NCI-H2196 (cell line): ENCODE data around the gene ZBED6.
A peak's percentile ranks its signal among the peaks of the same experiment; 100 is the strongest.
"Not testable (repeated sequence)": the region's sequence is repeated elsewhere in the genome, so short reads cannot be mapped to it uniquely, and the experiment has no call there.

Source experiments
- DNase-seq: peaks from one replicate; lab custom pipeline; 2025; ENCODE audit not compliant: unreplicated experiment; lab: John Stamatoyannopoulos, UW

ZBED6 gene

GRCh38 chr1:203778146-203778545, 17.3 kb upstream of the ZBED6 start:
- no peak for DNase-seq

- DNase-seq: no peak
Measured at GRCh38 chr1:203778789-203779188, 16.6 kb upstream of the ZBED6 start.

- no peak for DNase-seq
Measured at GRCh38 chr1:203781962-203782361, 13.5 kb upstream of the ZBED6 start.

- DNase-seq: no peak
Measured at GRCh38 chr1:203789966-203790365, 5.5 kb upstream of the ZBED6 start.

GRCh38 chr1:203791498-203791897, 3.9 kb upstream of the ZBED6 start:
- no peak for DNase-seq

- DNase-seq: no peak
Measured at GRCh38 chr1:203792486-203792885, 2.9 kb upstream of the ZBED6 start.

GRCh38 chr1:203793561-203793960, 1.9 kb upstream of the ZBED6 start:
- not testable (repeated sequence) for DNase-seq

GRCh38 chr1:203794764-203795440, 521 bp upstream of the ZBED6 start:
- DNase-seq: no peak

- peak; percentile 47 for DNase-seq
Measured at GRCh38 chr1:203796236-203796605, 798 bp downstream of the ZBED6 start.

GRCh38 chr1:203797216-203797615, 1.8 kb downstream of the ZBED6 start:
- DNase-seq: no peak

GRCh38 chr1:203797948-203798655, 2.7 kb downstream of the ZBED6 start:
- peak; percentile 50 for DNase-seq

- no peak for DNase-seq
Measured at GRCh38 chr1:203799157-203799556, 3.7 kb downstream of the ZBED6 start.

GRCh38 chr1:203799971-203800370, 4.5 kb downstream of the ZBED6 start:
- DNase-seq: no peak

- no peak for DNase-seq
Measured at GRCh38 chr1:203805689-203806088, 10.3 kb downstream of the ZBED6 start.

GRCh38 chr1:203807196-203807595, 11.8 kb downstream of the ZBED6 start:
- DNase-seq: no peak

- no peak for DNase-seq
Measured at GRCh38 chr1:203813581-203814341, 18.3 kb downstream of the ZBED6 start.

GRCh38 chr1:203818399-203818798, 23.0 kb downstream of the ZBED6 start:
- no peak for DNase-seq

GRCh38 chr1:203823306-203823705, 27.9 kb downstream of the ZBED6 start:
- no peak for DNase-seq

- no peak for DNase-seq
Measured at GRCh38 chr1:203826175-203826574, 30.8 kb downstream of the ZBED6 start.

GRCh38 chr1:203828002-203828401, 32.6 kb downstream of the ZBED6 start:
- no peak for DNase-seq

- DNase-seq: no peak
Measured at GRCh38 chr1:203828503-203828902, 33.1 kb downstream of the ZBED6 start.

GRCh38 chr1:203829247-203829646, 33.8 kb downstream of the ZBED6 start:
- DNase-seq: not testable (repeated sequence)
